LNCaP clone FGC (cell line): ENCODE measurements around the gene ALOX5AP.

ENCODE experiments used
- DNase-seq: peaks from one replicate; pipeline ENCODE4 v3.0.0-alpha.2; 2011; ENCODE audit warnings: low read depth
- H3K4me3 ChIP-seq: 2 replicates; pipeline ENCODE4 v1.5.1; 2011; ENCODE audit warnings: mild to moderate bottlenecking, low read depth, low read length, control low read depth
- TF ChIP-seq, protein P1 (sequence below): IDR thresholded peaks from 2 replicates; pipeline ENCODE4 v1.5.1; 2012; ENCODE audit warnings: mild to moderate bottlenecking; ENCODE audit not compliant: control insufficient read depth, insufficient read depth; ENCODE audit errors: extremely low read depth

The ALOX5AP gene

DNA sequence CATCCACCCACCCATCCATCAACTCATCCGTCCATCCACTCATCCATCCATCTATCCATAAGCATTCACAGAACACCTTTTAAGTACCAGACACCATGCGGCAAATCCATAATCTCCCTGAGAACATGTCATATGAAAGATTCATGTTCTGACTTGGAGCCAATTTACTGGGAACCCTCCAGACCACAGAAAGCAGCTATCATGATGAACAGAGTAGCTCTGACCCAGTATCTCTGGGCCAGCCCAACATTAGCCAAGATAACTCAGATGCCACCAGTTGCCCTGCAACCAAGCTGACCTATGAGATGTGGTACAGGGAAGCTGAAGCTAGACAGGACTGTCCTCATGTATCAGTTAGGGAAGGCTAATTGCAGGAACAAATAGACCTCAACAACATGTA is 51.3 kb downstream of the ALOX5AP start:
- no peak overlapping the region for H3K4me3 ChIP-seq
- DNase-seq, result no peak
- TF ChIP-seq, protein P1, sequence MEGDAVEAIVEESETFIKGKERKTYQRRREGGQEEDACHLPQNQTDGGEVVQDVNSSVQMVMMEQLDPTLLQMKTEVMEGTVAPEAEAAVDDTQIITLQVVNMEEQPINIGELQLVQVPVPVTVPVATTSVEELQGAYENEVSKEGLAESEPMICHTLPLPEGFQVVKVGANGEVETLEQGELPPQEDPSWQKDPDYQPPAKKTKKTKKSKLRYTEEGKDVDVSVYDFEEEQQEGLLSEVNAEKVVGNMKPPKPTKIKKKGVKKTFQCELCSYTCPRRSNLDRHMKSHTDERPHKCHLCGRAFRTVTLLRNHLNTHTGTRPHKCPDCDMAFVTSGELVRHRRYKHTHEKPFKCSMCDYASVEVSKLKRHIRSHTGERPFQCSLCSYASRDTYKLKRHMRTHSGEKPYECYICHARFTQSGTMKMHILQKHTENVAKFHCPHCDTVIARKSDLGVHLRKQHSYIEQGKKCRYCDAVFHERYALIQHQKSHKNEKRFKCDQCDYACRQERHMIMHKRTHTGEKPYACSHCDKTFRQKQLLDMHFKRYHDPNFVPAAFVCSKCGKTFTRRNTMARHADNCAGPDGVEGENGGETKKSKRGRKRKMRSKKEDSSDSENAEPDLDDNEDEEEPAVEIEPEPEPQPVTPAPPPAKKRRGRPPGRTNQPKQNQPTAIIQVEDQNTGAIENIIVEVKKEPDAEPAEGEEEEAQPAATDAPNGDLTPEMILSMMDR, result no peak

DNA sequence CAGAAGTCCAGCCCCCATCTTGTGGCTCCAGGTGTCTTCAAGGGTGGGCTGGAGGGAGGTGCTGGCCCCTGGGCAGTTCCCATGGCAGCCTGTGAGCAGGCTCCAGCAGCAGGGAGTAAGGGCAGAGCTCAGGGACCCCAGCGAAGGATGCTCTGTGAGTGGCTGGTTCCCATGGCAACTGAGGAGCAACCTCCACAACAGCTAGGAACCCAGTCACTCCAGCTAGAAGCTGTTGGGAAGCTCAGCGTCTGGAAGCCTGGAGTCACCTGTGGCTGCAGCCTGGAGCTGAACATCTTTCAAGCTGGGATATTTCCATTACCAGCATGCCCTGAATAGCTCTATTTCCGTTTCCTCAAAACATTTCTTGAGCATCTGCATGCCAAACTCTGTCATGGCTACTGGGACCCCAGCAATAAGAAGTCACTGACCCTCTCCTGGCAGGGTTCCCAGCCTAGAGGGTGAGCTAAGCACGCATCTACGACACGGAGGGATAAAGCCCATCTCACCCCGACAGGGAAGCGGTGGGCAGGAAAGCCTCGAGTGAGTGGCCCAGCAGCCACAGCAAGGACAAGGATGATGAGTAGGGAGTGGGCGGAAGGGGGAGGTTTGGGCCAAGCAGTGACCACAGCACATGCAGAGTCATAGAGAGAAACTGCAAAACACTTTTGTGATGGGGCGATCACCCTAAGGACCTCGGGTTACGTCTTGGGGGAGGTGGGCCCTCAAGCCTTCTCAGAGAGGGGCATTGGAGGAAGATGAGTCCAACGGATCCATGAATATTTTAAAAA is 52.6 kb downstream of the ALOX5AP start:
- DNase-seq, result no peak
- H3K4me3 ChIP-seq, result no peak overlapping the region
- TF ChIP-seq, protein P1, result no peak

DNA sequence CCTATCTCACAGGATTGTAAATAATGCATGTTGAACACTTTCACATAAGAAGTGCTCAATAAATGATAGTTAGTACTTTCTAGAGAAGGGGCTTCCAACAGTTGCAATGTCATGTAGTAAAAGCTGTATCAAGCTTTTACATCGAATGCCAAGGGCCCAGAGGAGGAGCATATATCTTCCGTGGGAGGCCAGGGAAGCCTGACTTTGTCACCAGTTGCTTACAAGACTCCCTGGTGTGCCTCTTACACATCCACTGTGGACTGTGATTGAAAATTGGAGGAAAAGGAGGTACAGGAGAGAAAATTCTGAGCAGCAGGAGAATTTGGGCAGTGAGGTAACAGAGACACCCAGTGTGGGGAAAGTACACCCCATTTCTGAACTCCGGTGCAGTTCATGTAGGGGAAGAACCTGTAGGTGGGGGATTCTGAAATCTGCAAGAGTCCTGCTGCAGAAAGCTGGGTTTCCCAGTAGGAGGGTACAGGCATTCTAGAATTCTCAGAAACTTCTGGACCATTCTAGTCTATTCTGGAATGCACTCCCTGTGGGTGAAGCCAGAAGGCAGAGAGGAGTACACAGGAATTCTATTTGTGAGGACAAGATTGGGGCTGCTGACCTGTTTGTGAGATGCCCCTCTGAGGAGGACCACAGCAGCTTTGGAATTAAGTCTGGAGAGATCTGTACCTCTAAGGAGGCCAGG is 54.0 kb downstream of the ALOX5AP start:
- H3K4me3 ChIP-seq, result no peak overlapping the region
- DNase-seq, result no peak
- TF ChIP-seq, protein P1, result no peak

DNA sequence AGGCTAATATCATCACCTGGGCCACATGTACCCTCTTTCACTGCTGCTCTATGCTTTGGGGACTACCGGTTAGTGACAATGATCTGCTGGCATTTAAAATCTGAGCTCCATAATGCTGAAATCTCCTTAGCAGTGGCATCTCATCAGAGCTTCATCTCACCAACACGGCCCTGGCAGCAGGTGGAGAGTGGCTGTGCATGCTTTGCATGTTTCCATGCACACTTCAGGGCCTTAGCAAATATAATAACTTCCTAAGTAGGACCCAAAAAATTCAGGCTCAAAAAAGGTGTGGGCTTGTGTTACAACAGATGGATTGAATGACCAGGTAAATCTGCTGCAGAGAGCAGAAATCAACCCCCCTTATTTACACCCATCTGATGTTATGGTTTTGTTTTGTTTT is 55.2 kb downstream of the ALOX5AP start:
- no peak overlapping the region for H3K4me3 ChIP-seq
- DNase-seq, result no peak

DNA sequence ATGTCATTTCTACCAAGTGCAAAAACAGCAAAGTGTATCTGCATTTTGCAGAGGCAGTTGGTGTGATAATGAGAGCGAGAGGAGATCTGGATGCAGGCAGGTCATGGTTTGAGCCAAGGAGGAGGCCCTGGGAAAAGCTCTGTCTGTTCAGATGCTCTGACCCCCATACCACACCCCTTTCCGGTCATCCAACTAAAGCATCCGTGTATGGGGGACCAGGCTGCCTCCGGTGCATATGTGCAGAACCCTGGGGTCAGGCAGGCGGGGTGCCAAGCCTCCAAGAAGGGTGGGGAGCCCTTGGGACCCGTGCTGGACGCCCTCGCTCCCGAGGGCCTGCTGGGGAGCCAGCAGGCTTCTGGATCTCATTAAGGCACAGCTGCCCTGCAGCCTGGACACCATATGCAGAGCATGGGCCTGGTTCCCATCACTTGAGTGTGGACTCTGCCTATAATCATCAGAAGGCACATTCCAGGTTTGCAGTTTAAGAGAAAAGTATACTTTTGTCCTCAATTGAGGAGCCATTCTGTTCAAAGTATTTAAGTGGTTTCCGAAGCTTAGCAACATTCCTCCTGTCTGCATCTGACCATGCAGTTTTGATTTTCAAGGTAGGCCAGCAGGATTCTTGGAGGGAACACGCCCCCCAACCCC is 56.1 kb downstream of the ALOX5AP start:
- TF ChIP-seq, protein P1, result no peak

More for the DNA sequence above, 55.2 kb downstream of the ALOX5AP start:
- TF ChIP-seq, protein P1, result no peak

DNA sequence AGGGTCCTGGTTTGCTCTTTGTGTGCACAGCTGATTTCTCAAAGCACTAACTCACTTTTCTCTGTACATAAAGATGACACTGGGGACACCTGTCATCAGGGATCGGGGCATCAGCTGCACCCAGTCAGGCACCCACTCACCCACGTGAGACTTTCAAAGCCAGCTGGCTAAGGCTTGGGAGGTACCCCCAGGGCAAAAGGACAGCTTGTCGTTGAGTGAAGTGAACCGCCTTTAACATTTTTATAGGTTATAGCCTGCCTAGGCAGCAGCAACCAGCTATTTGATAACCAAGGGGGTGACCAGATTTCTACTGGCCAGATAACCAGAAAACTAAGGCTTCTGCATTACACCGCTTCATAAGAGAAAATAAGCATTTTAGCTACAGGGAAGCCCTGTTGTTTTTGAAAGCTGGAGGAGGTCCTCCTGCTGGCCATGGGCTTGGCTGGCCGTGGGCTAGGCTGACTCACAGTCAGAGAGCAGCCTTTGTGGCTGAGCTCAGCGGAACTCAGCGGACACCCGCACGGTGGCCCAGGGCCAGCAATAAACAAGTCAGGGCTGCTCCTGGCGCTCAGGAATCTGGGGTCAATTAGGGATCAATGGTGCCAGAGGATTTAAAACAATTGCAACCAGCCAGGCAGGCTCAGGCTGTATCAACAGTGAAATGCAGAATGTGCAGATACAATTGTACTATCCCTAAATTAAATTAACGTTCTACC is 57.1 kb downstream of the ALOX5AP start:
- no peak overlapping the region for H3K4me3 ChIP-seq
- peak; percentile 34 for DNase-seq
- TF ChIP-seq, protein P1, result peak; percentile 4; the same call in 1 of the 2 replicates

More for the DNA sequence above, 56.1 kb downstream of the ALOX5AP start:
- DNase-seq, result no peak
- H3K4me3 ChIP-seq, result no peak overlapping the region
